ENCODE results near the gene RACGAP1. TPM values are rescaled to one million over a fixed set of nuclear protein-coding genes. Genes with fewer than 3 reads are reported as not detected.

The RACGAP1 gene
- total and polyA plus RNA-seq, 2 of the 8 experiments (the other 6 are each of a cell fraction or from before 2014, with no cell fraction given), result 18.0 to 66.3 TPM

- Histone ChIP-seq H3K27ac (ENCODE audit: low read depth, low read length) (no peak overlapping the region), H3K27me3 (replicated peaks in 1 of 4; ENCODE audit: control insufficient read depth in 3 of 4, extremely low read depth in 1 of 4, insufficient read depth in 3 of 4, low read length in 3 of 4) (no peaks in the 10 kb centered on the region), H2BK120ac (replicated peaks; ENCODE audit: low read depth, low read length) (no peak overlapping the region), H2BK15ac (ENCODE audit: low read length) (no peak overlapping the region), H2AFZ (ENCODE audit: low read length) (no peak overlapping the region), H3K79me2 (ENCODE audit: control insufficient read depth in 1 of 2, insufficient read depth in 2 of 2, low read length in 2 of 2) (no peaks in the 10 kb centered on the region), H3K4me1 (replicated peaks in 1 of 4; ENCODE audit: control insufficient read depth in 3 of 4, insufficient read depth in 4 of 4, low read length in 3 of 4) (no peaks in the 10 kb centered on the region), H3K14ac (ENCODE audit: insufficient read length) (no peak overlapping the region), H3K56ac (replicated peaks; ENCODE audit: insufficient read length, low read depth, low read length) (no peak overlapping the region), H2AK5ac (ENCODE audit: low read depth, low read length) (no peak overlapping the region), H3K4me2 (ENCODE audit: insufficient read depth in 1 of 2, low read depth in 2 of 2, low read length in 2 of 2) (no peak overlapping the region), H3K4me3 (ENCODE audit: extremely low read depth in 1 of 4, insufficient read depth in 2 of 4, low read depth in 3 of 4, low read length in 4 of 4) (no peak overlapping the region), H4K20me1 (replicated peaks in 1 of 2; ENCODE audit: control insufficient read depth in 1 of 2, insufficient read depth in 2 of 2, low read length in 2 of 2) (no peaks in the 10 kb centered on the region), H3K18ac (ENCODE audit: extremely low read depth, low read length) (no peak overlapping the region), H3K23me2 (ENCODE audit: low read depth, low read length) (no peaks in the 10 kb centered on the region), H4K5ac (ENCODE audit: insufficient read length, low read depth, low read length) (no peak overlapping the region), H2BK20ac (ENCODE audit: low read length) (no peak overlapping the region), H3K36me3 (ENCODE audit: control insufficient read depth in 2 of 4, insufficient read depth in 4 of 4, low read length in 3 of 4) (peaks cover 2 to 33% (median 20%) of the 10 kb centered on the region in 4 experiments; a peak in 7 of 8 replicates), H2BK12ac (ENCODE audit: low read depth, low read length) (no peak overlapping the region), H3K9ac (replicated peaks in 1 of 4; ENCODE audit: extremely low read depth in 1 of 4, low read depth in 3 of 4, low read length in 3 of 4) (no peak overlapping the region), H3K9me3 (ENCODE audit: insufficient read depth in 2 of 2, low read depth in 1 of 2, low read length in 1 of 2) (no peaks in the 10 kb centered on the region), H3K4ac (replicated peaks; ENCODE audit: insufficient read length, low read depth, low read length) (no peak overlapping the region), H4K91ac (replicated peaks; ENCODE audit: insufficient read length, low read length) (no peak overlapping the region), H4K8ac (ENCODE audit: extremely low read depth, insufficient read depth, low read length) (no peak overlapping the region), H3K79me1 (ENCODE audit: low read depth, low read length) (no peaks in the 10 kb centered on the region), H3K23ac (ENCODE audit: insufficient read length) (no peak overlapping the region), H2BK5ac (ENCODE audit: low read depth, low read length) (no peak overlapping the region)
- POLR2A ChIA-PET (ENCODE audit: partially characterized antibody), result interaction anchor here (2.3 kb wide), 1 partner anchor 10 kb away, joined by 6 read pairs; no protein-coding TSS in a partner anchor
- DNase-seq (ENCODE audit: low read depth in 1 of 2, low spot score in 2 of 2) (no peak), FAIRE-seq (no peak)
- WGBS, 2 experiments (ENCODE audit: extremely low coverage in 1 of 2, insufficient coverage in 1 of 2, insufficient read length in 1 of 2, insufficient replicate concordance in 2 of 2, low coverage in 1 of 2, low lambda C conversion rate in 2 of 2, missing lambda C conversion rate in 1 of 2), result 90% methylated on average over 1 of the region's 1 CpG; no CpG with 5 or more reads in 1 of the 2 experiments
- TF ChIP-seq CREB1 (IDR thresholded peaks at IDR 0.05) (no peak), POLR2A (IDR thresholded peaks at IDR 0.05; ENCODE audit: control extremely low read depth in 1 of 2, low read depth in 2 of 2, low read length in 2 of 2) (no peak), NANOG (IDR thresholded peaks at IDR 0.05; ENCODE audit: insufficient read depth, low read depth, low read length, poor library complexity, severe bottlenecking) (no peak), ZNF274 (IDR thresholded peaks at IDR 0.05; ENCODE audit: borderline replicate concordance, extremely low read depth, low read length) (no peak), MAX (IDR thresholded peaks at IDR 0.05) (no peak)
- CTCF ChIA-PET (ENCODE audit: partially characterized antibody), result interaction anchor here (0.8 to 4.6 kb wide), 7 partner anchors 10 to 62 kb away, joined by 4 to 24 read pairs (median 7); no protein-coding TSS in a partner anchor
These were observed 18.4 kb downstream of the RACGAP1 start for GRCh38 chr12:50006754-50007442.
